Measurements from ENCODE around the gene DCLK1.

GRCh38 chr13:35941374-35941773 is 189.8 kb downstream of the DCLK1 start:
- TF ChIP-seq POLR2A (IDR thresholded peaks at IDR 0.05) (no peak), CTCF (IDR thresholded peaks at IDR 0.05 in 8 of 11, conservative IDR thresholded peaks at IDR 0.05 in 3 of 11) (no peak), POLR2AphosphoS5 (IDR thresholded peaks at IDR 0.05) (no peak)

Data from spleen (tissue), 7 donors.